ENCODE results near the gene RRP7A. TPM values are rescaled to one million over a fixed set of nuclear protein-coding genes. Genes with fewer than 3 reads are reported as not detected.
"Not testable (repeated sequence)": the region's sequence is repeated elsewhere in the genome, so short reads cannot be mapped to it uniquely, and the experiment has no call there.

The RRP7A gene
- total RNA-seq, 1 experiment from 2014 or later, result 50.8 TPM

DNA sequence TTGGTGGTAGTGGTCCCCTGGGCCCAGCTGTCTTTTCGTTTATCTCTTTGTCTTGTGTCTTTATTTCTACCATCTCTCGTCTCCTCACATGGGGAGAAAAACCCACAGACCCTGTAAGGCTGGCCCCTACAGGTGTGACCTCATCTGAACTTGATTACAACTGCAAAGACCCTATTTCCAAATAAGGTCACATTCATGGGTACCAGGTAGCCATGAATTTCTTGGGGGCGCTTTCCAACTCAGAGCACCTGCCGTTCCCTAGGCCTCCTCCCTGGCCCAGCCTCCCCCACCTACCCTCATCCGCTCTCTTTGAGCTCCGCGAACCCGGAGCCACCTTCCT, 14.0 kb upstream of the RRP7A start:
- H3K4me1 ChIP-seq (ENCODE audit: control insufficient read depth in 1 of 2, insufficient read depth in 2 of 2, low read length in 2 of 2), result peaks cover 0 to 13% of the 10 kb centered on the region in 2 experiments; a peak in 3 of 4 replicates
- DNase-seq (ENCODE audit: low read depth, low spot score) (no peak), ATAC-seq (no peak)
- no peaks in the 10 kb centered on the region for H3K9me3 ChIP-seq (ENCODE audit: control insufficient read depth in 1 of 2, insufficient read depth in 1 of 2, low read depth in 1 of 2, low read length in 2 of 2)
- BruUV-seq (replicated peaks), result no TSS peak
- no peaks in the 10 kb centered on the region for H3K9me2 ChIP-seq (ENCODE audit: insufficient read depth)
- no peak overlapping the region for H3K9ac ChIP-seq (ENCODE audit: low read length)
- intact Hi-C loops (cut with micrococcal nuclease), result loop anchor here (2.0 kb wide), 1 partner anchor 79 kb away; no protein-coding TSS in a partner anchor
- no peak overlapping the region for H3K4me3 ChIP-seq (replicated peaks in 1 of 2; ENCODE audit: low read depth in 1 of 2, low read length in 2 of 2)
- CTCF ChIA-PET, result no interaction called here
- no peaks in the 10 kb centered on the region for H4K20me1 ChIP-seq (ENCODE audit: insufficient read depth)
- no peak overlapping the region for H2AFZ ChIP-seq (ENCODE audit: low read depth, low read length, poor library complexity, severe bottlenecking)
- H3K27me3 ChIP-seq (ENCODE audit: insufficient read depth, low read length), result no peaks in the 10 kb centered on the region
- RAD21 ChIA-PET (ENCODE audit: low non-redundant PET in 1 of 2, low total read pairs in 2 of 2, uncharacterized antibody in 2 of 2, unreplicated experiment in 2 of 2), result no interaction called here
- H3K36me3 ChIP-seq (ENCODE audit: control insufficient read depth in 1 of 2, insufficient read depth in 2 of 2, low read length in 2 of 2), result no peaks in the 10 kb centered on the region
- POLR2A ChIA-PET, result no interaction called here
- H3K4me2 ChIP-seq (ENCODE audit: low read length), result 0 out of 2 replicates have a peak overlapping the region, but pooled peaks have one; percentile 37
- no peaks in the 10 kb centered on the region for H3K79me2 ChIP-seq (ENCODE audit: insufficient read depth, low read length)
- H3K27ac ChIP-seq (ENCODE audit: low read depth, low read length), result no peak overlapping the region
- TF ChIP-seq EGR1 (IDR thresholded peaks at IDR 0.05; ENCODE audit: low read depth) (no peak), YY1 (IDR thresholded peaks at IDR 0.05; ENCODE audit: extremely low read depth, insufficient replicate concordance, low read depth, low read length) (no peak), EZH2 (IDR thresholded peaks at IDR 0.05) (no peak), SIN3A (IDR thresholded peaks at IDR 0.05; ENCODE audit: low read depth) (no peak), EZH2phosphoT487 (IDR thresholded peaks at IDR 0.05; ENCODE audit: borderline replicate concordance) (no peak)
- TF ChIP-seq, protein P1, sequence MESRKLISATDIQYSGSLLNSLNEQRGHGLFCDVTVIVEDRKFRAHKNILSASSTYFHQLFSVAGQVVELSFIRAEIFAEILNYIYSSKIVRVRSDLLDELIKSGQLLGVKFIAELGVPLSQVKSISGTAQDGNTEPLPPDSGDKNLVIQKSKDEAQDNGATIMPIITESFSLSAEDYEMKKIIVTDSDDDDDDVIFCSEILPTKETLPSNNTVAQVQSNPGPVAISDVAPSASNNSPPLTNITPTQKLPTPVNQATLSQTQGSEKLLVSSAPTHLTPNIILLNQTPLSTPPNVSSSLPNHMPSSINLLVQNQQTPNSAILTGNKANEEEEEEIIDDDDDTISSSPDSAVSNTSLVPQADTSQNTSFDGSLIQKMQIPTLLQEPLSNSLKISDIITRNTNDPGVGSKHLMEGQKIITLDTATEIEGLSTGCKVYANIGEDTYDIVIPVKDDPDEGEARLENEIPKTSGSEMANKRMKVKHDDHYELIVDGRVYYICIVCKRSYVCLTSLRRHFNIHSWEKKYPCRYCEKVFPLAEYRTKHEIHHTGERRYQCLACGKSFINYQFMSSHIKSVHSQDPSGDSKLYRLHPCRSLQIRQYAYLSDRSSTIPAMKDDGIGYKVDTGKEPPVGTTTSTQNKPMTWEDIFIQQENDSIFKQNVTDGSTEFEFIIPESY (IDR thresholded peaks at IDR 0.05; ENCODE audit: extremely low read depth, insufficient replicate concordance, low read length), result no peak

DNA sequence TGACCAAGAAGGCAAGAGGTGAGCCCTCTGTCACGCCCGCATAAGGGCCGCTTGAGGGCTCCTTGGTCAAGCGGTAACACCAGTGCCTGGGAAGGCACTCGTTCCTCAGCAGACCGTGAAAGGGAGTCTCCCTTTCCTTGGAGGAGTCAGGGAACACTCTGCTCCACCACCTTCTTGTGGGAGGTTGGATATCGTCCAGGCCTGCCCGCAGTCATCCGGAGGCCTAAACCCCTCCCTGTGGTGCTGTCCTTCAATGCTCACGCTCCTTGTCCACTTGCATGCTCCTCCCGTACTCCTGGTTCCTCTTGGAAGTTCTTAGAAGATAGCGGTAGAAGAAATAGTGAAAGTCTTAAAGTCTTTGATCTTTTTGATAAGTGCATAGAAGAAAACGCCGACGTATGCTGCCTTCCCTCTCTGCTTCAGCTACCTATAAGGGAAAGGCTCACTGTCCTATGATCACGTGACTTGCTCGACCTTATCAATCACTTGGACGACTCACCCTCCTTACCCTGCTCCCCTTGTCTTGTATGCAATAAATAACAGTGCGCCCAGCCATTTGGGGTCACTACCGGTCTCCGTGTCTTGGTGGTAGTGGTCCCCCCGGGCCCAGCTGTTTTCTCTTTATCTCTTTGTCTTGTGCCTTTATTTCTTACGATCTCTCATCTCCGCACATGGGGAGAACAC, 11.9 kb upstream of the RRP7A start:
- H3K4me1 ChIP-seq (ENCODE audit: control insufficient read depth in 1 of 2, insufficient read depth in 2 of 2, low read length in 2 of 2); H2AFZ ChIP-seq (ENCODE audit: low read depth, low read length, poor library complexity, severe bottlenecking); H4K20me1 ChIP-seq (ENCODE audit: insufficient read depth); POLR2A ChIA-PET; H3K36me3 ChIP-seq (ENCODE audit: control insufficient read depth in 1 of 2, insufficient read depth in 2 of 2, low read length in 2 of 2); DNase-seq (ENCODE audit: low read depth, low spot score); H3K9me3 ChIP-seq (ENCODE audit: control insufficient read depth in 1 of 2, insufficient read depth in 1 of 2, low read depth in 1 of 2, low read length in 2 of 2); H3K27ac ChIP-seq (ENCODE audit: low read depth, low read length); H3K4me2 ChIP-seq (ENCODE audit: low read length); H3K27me3 ChIP-seq (ENCODE audit: insufficient read depth, low read length); RAD21 ChIA-PET (ENCODE audit: low non-redundant PET in 1 of 2, low total read pairs in 2 of 2, uncharacterized antibody in 2 of 2, unreplicated experiment in 2 of 2); ATAC-seq; H3K9me2 ChIP-seq (ENCODE audit: insufficient read depth); BruUV-seq (replicated peaks); H3K4me3 ChIP-seq (replicated peaks in 1 of 2; ENCODE audit: low read depth in 1 of 2, low read length in 2 of 2); H3K79me2 ChIP-seq (ENCODE audit: insufficient read depth, low read length); H3K9ac ChIP-seq (ENCODE audit: low read length): not testable (repeated sequence)
- CTCF ChIA-PET, result interaction anchor here (0.7 kb wide), 1 partner anchor 9 kb away, joined by 3 read pairs; no protein-coding TSS in a partner anchor
- intact Hi-C loops (cut with micrococcal nuclease), result loop anchor here (2.0 kb wide), 1 partner anchor 81 kb away; no protein-coding TSS in a partner anchor

DNA sequence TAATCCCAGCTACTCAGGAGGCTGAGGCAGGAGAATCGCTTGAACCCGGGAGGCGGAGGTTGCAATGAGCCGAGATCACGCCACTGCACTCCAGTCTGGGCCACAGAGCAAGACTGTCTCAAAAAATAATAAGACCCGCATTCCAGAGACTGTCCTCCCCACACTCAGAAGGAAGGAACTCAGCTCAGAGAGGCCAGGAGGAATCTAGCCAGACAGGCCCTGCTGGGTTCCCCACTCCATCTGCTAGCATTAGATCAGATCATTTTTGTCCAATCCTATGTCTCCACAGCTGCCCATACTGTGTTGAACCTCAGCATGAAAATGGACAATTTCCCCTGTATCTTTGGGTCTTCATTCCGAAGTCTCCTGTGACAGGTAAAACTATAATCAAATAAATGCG, 9.8 kb upstream of the RRP7A start:
- H3K79me2 ChIP-seq (ENCODE audit: insufficient read depth, low read length); BruUV-seq (replicated peaks); H3K4me1 ChIP-seq (ENCODE audit: control insufficient read depth in 1 of 2, insufficient read depth in 2 of 2, low read length in 2 of 2); H3K4me3 ChIP-seq (replicated peaks in 1 of 2; ENCODE audit: low read depth in 1 of 2, low read length in 2 of 2); intact Hi-C loops (cut with micrococcal nuclease); CTCF ChIA-PET; POLR2A ChIA-PET; RAD21 ChIA-PET (ENCODE audit: low non-redundant PET in 1 of 2, low total read pairs in 2 of 2, uncharacterized antibody in 2 of 2, unreplicated experiment in 2 of 2); H3K36me3 ChIP-seq (ENCODE audit: control insufficient read depth in 1 of 2, insufficient read depth in 2 of 2, low read length in 2 of 2); H4K20me1 ChIP-seq (ENCODE audit: insufficient read depth); H3K4me2 ChIP-seq (ENCODE audit: low read length); H3K9me2 ChIP-seq (ENCODE audit: insufficient read depth); DNase-seq (ENCODE audit: low read depth, low spot score); H3K27me3 ChIP-seq (ENCODE audit: insufficient read depth, low read length); H3K27ac ChIP-seq (ENCODE audit: low read depth, low read length); H3K9me3 ChIP-seq (ENCODE audit: control insufficient read depth in 1 of 2, insufficient read depth in 1 of 2, low read depth in 1 of 2, low read length in 2 of 2); H3K9ac ChIP-seq (ENCODE audit: low read length); ATAC-seq; H2AFZ ChIP-seq (ENCODE audit: low read depth, low read length, poor library complexity, severe bottlenecking): not testable (repeated sequence)

All from HCT116 (cell line).